Heart left ventricle (tissue), 16 donors: ENCODE data around the gene GET4. TPM values are rescaled to one million over a fixed set of nuclear protein-coding genes. Genes with fewer than 3 reads are reported as not detected.

Source experiments
- ATAC-seq, 4 donors: fragments of 200-7000 bp; cut with Tn5 transposase; one replicate each; pipeline ENCODE4 v1.9.1; 2020 to 2022; ENCODE audit warnings: moderate library complexity in 4 of 4, mild to moderate bottlenecking in 3 of 4, moderate number of reproducible peaks in 1 of 4
- DNase-seq, 5 donors: peaks; one replicate each; pipeline ENCODE4 v3.0.0-alpha.2; 2020
- H3K27ac ChIP-seq, 12 donors: fragments of 200-600 bp; sonication (generic) in 4 of 12; one replicate each; pipeline versions ENCODE4 v1.5.0 to v1.8.0; 2016 to 2022; ENCODE audit warnings: mild to moderate bottlenecking in 2 of 12
- H3K27me3 ChIP-seq, 9 donors: fragments of 200-600 bp; sonication (generic) in 2 of 9; one replicate each; pipeline versions ENCODE4 v1.5.1 to v1.8.0; 2016 to 2022; ENCODE audit warnings: mild to moderate bottlenecking in 3 of 9
- H3K36me3 ChIP-seq, 9 donors: fragments of 200-600 bp; sonication (generic) in 2 of 9; one replicate each; pipeline versions ENCODE4 v1.5.0 to v1.8.0; 2018 to 2022; ENCODE audit warnings: mild to moderate bottlenecking in 2 of 9
- H3K4me1 ChIP-seq, 12 donors: fragments of 200-600 bp; sonication (generic) in 4 of 12; one replicate each; pipeline versions ENCODE4 v1.5.0 to v1.8.0; 2016 to 2022; ENCODE audit warnings: mild to moderate bottlenecking in 3 of 12
- H3K4me3 ChIP-seq, 12 donors: fragments of 200-600 bp; sonication (generic) in 4 of 12; one replicate each; pipeline versions ENCODE4 v1.5.0 to v1.8.0; 2017 to 2022; ENCODE audit warnings: mild to moderate bottlenecking in 9 of 12, moderate library complexity in 4 of 12
- H3K9me3 ChIP-seq, 12 donors: fragments of 200-600 bp; sonication (generic) in 4 of 12; one replicate each; pipeline versions ENCODE4 v1.5.0 to v1.8.0; 2016 to 2022; ENCODE audit warnings: mild to moderate bottlenecking in 1 of 12
- POLR2A ChIP-seq, 2 donors: fragments of 450-650 bp; IDR thresholded peaks; one replicate each; pipeline ENCODE4 v1.6.1; 2017; ENCODE audit warnings: antibody characterized with exemption in 2 of 2, mild to moderate bottlenecking in 2 of 2, moderate library complexity in 2 of 2
- WGBS, 4 donors: extraction: QIAGEN DNeasy Blood & Tissue Kit in 2 of 4; methylation state at CpG; one replicate each; pipeline versions ENCODE4 v1.1.5 to v1.1.7; 2013 to 2018; 5-methylcytosine and 5-hydroxymethylcytosine counted together
- intact Hi-C, 10 donors: fragments of 100-400 bp; cut with DNase I; formaldehyde crosslinking; loops; one replicate each; pipeline versions ENCODE4 v1.11.1 to v1.14.2; 2022
- polyA plus RNA-seq, 2 donors: library from polyadenylated mRNA; stranded (reverse); fragments of 200-250 nt; gene quantifications; one replicate each; pipeline ENCODE4 v1.2.3, GENCODE V29; 2013
- total RNA-seq, 9 donors: library from RNA; depleted of rRNA in 2 of 9; stranded (reverse); fragments of >200 nt in 2 of 9; fragmentation: NEBNext Ultra II Directional in 3 of 9; extraction: Animal tissue kit (Norgen Biotek cat#: 25700) in 3 of 9; gene quantifications; one replicate each; pipeline versions ENCODE4 v1.1.0 to v1.2.4, GENCODE V29; 2016 to 2023
- TF ChIP-seq, protein P1 (sequence below), 12 donors: fragments of 200-600 bp; sonication (generic) in 4 of 12; IDR thresholded peaks; one replicate each; pipeline versions ENCODE4 v1.5.0 to v1.8.0; 2018 to 2022; ENCODE audit warnings: antibody characterized with exemption in 12 of 12, mild to moderate bottlenecking in 5 of 12
- donor health status: ischemic (EF 13 %, LVEDD 7.1; RV severe dilation, severe dysfunction).
- donor health status: healthy with polysubstance abuse.
- donor health status: DM: no; HTN: yes; CAD: no.
- donor health status: DM: no; HTN: no; CAD: no.
- donor health status: ischemic (EF 25% LVEDD 6.9; RV normal size, moderate dysfunction).
- donor health status: ischemic (EF 25% LVEDD 5.7; RV mildly dilated, moderate dysfunction).
- donor health status: healthy.
- donor health status: DM: yes; HTN: yes; CAD: no.
- donor health status: ischemic (EF 35%, LVEDD 5.7; RV mildly dilated, moderate dysfunction).
- donor health status: nonischemic (EF 11% LVEDD 7.7; RV severe dilation, severe dysfunction).
- donor health status: DM: yes; HTN: yes; CAD: no.
- donor health status: PGD.
- donor health status: ischemic (EF 29% LVEDD 5.4; RV normal size, mild dysfunction).
- donor health status: nonischemic (EF 23%, LVEDD 6.1; RV moderate dilation, normal function).

The GET4 gene
- total and polyA plus RNA-seq, 11 donors, result 14.6 to 34.1 (median 19.7) TPM

DNA sequence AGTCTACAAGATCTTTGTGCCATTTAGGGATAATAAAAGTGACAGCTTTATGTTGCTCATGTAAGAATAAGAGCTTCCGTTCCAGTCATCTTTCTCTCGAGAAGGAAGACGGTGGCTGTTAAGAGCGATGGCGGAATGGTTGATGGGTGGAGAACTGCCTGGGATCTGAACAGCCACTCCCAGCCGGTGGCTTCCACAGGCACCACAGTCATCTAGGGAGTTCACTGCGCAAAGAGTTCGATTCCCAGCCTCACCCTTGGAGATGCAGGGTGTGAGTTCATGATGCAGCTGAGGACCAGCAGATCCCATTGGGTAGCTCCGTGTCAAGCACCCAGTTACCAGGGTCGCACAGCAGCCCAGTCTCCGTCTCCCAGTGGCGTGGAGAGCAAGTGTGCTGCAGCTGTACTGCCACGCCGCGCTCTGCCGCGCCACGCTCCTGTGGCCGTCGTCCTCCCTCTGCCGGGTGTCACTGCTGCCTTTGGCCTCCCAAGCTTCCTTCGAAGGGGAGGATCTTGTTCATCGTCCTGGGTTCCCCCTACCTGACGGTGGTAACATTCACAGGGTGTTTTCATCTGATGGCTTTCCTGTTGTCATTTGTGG is 36.3 kb upstream of the GET4 start:
- ATAC-seq, result no peak
- Histone ChIP-seq H3K4me1 (peaks cover 13 to 60% (median 43%) of the 10 kb centered on the region in 12 donors), H3K27me3 (no peaks in the 10 kb centered on the region), H3K4me3 (no peak overlapping the region), H3K36me3 (peaks cover 0 to 70% (median 55%) of the 10 kb centered on the region in 9 donors), H3K9me3 (no peaks in the 10 kb centered on the region), H3K27ac (no peak overlapping the region)
- 92 to 93% (median 92%) methylated on average over 24 of the region's 24 CpGs for WGBS, 4 donors
- no peak for DNase-seq
- TF ChIP-seq, protein P1, sequence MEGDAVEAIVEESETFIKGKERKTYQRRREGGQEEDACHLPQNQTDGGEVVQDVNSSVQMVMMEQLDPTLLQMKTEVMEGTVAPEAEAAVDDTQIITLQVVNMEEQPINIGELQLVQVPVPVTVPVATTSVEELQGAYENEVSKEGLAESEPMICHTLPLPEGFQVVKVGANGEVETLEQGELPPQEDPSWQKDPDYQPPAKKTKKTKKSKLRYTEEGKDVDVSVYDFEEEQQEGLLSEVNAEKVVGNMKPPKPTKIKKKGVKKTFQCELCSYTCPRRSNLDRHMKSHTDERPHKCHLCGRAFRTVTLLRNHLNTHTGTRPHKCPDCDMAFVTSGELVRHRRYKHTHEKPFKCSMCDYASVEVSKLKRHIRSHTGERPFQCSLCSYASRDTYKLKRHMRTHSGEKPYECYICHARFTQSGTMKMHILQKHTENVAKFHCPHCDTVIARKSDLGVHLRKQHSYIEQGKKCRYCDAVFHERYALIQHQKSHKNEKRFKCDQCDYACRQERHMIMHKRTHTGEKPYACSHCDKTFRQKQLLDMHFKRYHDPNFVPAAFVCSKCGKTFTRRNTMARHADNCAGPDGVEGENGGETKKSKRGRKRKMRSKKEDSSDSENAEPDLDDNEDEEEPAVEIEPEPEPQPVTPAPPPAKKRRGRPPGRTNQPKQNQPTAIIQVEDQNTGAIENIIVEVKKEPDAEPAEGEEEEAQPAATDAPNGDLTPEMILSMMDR (IDR thresholded peaks at IDR 0.05), result no peak
- no peak for TF ChIP-seq POLR2A (IDR thresholded peaks at IDR 0.05)
- intact Hi-C loops, result no loop called here

DNA sequence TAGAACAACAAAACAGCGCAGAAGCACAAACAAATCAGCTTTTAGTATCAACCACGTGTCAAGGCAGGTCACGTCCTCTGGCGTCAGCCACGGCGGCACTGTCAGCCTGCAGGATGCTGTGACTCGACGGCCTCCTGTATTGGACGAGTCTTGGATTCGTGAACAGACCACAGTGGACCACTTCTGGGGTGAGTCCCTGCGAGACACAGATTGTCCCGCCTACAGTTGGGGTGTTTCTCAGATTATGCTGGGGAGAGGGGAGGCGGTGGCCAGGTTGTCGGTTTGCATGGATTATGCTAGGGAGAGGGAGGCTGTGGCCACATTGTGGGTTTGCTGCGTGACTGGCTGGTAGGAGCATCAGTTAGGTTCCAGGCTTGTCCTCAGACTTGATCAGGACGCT is 34.4 kb upstream of the GET4 start:
- Histone ChIP-seq H3K27ac (peak overlapping the region in 6 of 12 donors; percentile 2 to 78 (median 46)), H3K9me3 (no peaks in the 10 kb centered on the region), H3K36me3 (peaks cover 0 to 82% (median 59%) of the 10 kb centered on the region in 9 donors), H3K4me1 (peaks cover 7 to 44% (median 27%) of the 10 kb centered on the region in 12 donors), H3K27me3 (no peaks in the 10 kb centered on the region), H3K4me3 (no peak overlapping the region)
- TF ChIP-seq, protein P1 (IDR thresholded peaks at IDR 0.05), result no peak
- TF ChIP-seq POLR2A (IDR thresholded peaks at IDR 0.05), result no peak
- intact Hi-C loops, result no loop called here
- ATAC-seq (no peak), DNase-seq (no peak)
- WGBS, 4 donors, result 84 to 88% (median 87%) methylated on average over 16 of the region's 16 CpGs

DNA sequence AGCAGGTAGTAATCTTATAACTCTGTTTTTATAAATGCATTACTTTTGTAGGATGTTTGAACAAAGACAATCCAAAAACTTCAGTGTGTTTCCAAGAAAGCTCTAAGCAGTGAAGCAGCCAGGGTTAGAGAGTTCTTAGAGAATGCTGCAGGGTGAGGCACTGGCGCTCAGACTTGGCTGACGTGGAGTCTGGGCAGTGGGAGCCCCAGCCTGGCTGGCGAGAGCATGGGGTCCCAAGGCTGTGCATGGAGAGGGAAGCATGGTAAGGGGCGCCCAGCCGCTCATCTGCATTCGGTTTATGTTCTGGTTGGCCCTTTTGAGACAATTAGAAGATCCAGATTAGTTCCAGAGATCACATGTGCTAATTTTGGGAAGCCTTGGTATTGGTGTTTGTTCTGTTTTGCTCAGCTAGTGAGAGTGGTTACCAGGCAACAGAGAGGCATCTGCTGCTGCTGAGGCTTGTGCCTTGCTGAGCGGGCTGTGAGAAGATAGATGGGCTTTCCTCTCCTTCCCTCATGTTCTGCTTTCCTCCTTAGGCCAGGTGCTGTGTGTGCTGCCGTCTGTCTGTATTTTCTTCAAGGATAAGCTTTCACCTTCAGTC is 33.8 kb upstream of the GET4 start:
- DNase-seq (peak in 1 of 5 donors; percentile 50), ATAC-seq (peak; percentile 77 to 83 (median 80))
- Histone ChIP-seq H3K27me3 (no peaks in the 10 kb centered on the region), H3K4me3 (no peak overlapping the region), H3K27ac (peak overlapping the region in 6 of 12 donors; percentile 2 to 78 (median 46)), H3K36me3 (peaks cover 0 to 82% (median 63%) of the 10 kb centered on the region in 9 donors), H3K9me3 (no peaks in the 10 kb centered on the region), H3K4me1 (peaks cover 4 to 38% (median 22%) of the 10 kb centered on the region in 12 donors)
- no peak for TF ChIP-seq POLR2A (IDR thresholded peaks at IDR 0.05)
- TF ChIP-seq, protein P1 (IDR thresholded peaks at IDR 0.05), result no peak
- WGBS, 4 donors, result 56 to 67% (median 61%) methylated on average over 8 of the region's 8 CpGs
- intact Hi-C loops, result no loop called here

DNA sequence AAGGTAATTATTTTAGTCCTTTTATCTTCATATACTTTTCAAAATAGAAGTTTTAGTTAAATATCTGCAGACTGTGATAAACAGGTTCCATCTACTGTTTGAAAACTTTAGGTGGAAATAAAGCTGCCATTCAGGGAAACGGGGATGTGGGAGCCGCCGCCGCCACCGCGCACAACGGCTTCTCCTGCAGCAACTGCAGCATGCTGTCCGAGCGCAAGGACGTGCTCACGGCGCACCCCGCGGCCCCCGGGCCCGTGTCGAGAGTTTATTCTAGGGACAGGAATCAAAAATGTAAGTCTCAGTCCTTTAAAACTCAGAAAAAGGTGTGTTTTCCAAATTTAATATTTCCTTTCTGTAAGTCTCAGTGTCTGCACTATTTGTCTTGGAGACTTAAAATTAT is 33.1 kb upstream of the GET4 start:
- ATAC-seq (no peak), DNase-seq (no peak)
- Histone ChIP-seq H3K9me3 (no peaks in the 10 kb centered on the region), H3K27me3 (no peaks in the 10 kb centered on the region), H3K36me3 (peaks cover 0 to 83% (median 63%) of the 10 kb centered on the region in 9 donors), H3K4me3 (no peak overlapping the region), H3K27ac (peak overlapping the region in 2 of 12 donors; percentile 58 to 78), H3K4me1 (peaks cover 0 to 32% (median 16%) of the 10 kb centered on the region in 12 donors)
- WGBS, 4 donors, result 93 to 95% (median 94%) methylated on average over 17 of the region's 17 CpGs
- intact Hi-C loops, result no loop called here
- TF ChIP-seq, protein P1 (IDR thresholded peaks at IDR 0.05), result no peak
- no peak for TF ChIP-seq POLR2A (IDR thresholded peaks at IDR 0.05)
